VCaP (cell line): ENCODE data around the gene USP28.

Source experiments
- H3K27ac ChIP-seq: fragments of 450-650 bp; 2 replicates; pipeline ENCODE4 v1.5.1; 2017
- TF ChIP-seq, protein P1 (sequence below): fragments of 450-650 bp; conservative IDR thresholded peaks from 2 replicates; pipeline ENCODE4 v1.5.1; 2017; ENCODE audit warnings: mild to moderate bottlenecking, moderate library complexity

USP28 gene

DNA sequence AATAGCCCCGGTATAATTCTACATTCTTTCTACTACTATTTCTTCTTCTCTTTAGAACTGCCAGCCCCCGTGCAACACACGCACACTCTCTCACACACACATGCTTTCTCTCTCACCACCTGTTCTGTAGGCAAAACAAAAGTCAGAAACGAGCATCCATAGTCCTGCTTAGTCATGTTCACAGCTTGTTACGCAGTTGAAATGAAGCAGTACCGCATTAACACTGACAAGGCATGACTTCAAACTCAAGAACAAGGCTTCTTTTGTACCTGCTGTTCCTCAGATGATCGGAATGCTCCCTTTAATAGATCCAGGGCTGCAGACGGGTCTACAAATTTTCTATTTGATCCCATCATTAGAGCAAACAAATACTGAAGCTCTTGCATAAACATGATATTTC lies 42.2 kb downstream of the USP28 start:
- TF ChIP-seq, protein P1, sequence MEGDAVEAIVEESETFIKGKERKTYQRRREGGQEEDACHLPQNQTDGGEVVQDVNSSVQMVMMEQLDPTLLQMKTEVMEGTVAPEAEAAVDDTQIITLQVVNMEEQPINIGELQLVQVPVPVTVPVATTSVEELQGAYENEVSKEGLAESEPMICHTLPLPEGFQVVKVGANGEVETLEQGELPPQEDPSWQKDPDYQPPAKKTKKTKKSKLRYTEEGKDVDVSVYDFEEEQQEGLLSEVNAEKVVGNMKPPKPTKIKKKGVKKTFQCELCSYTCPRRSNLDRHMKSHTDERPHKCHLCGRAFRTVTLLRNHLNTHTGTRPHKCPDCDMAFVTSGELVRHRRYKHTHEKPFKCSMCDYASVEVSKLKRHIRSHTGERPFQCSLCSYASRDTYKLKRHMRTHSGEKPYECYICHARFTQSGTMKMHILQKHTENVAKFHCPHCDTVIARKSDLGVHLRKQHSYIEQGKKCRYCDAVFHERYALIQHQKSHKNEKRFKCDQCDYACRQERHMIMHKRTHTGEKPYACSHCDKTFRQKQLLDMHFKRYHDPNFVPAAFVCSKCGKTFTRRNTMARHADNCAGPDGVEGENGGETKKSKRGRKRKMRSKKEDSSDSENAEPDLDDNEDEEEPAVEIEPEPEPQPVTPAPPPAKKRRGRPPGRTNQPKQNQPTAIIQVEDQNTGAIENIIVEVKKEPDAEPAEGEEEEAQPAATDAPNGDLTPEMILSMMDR, result no peak
- no peak overlapping the region for H3K27ac ChIP-seq

DNA sequence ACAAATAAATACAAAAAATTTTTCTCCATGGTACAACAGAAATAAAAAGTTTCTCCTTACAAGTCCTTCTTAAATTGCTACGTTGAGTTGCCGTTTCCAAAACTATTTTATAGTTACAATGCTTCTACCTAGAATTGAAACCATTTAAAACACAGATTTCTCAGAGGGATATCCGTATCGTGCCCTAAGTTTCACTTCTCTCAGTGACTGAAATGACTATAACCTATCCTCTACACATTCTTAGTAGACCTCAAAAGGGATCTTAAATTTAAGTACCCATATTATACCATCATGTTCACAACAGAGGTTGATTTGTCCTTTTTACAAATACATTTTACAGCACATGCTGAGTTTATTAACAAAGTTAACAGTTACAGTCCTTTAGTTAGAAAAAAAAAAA lies 44.1 kb downstream of the USP28 start:
- TF ChIP-seq, protein P1, result no peak
- no peak overlapping the region for H3K27ac ChIP-seq

DNA sequence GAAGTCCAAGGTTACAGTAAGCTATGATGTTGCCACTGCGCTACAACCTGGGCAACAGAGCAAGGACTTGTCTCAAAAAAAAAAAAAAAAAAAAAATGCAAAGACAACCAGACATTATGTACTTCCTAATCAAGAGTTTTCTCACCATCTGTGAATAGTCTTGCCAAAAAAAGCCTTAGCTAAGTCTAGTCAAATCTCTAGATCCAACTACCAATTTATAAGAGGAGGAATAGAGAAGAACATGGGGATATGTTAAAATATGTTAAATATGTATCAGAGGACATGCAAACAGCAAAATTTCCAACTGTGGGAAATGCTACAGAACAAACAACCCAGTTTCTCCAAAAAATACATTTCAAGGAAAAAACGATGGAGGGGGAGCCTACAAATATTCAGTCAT lies 45.6 kb downstream of the USP28 start:
- H3K27ac ChIP-seq, result no peak overlapping the region
- TF ChIP-seq, protein P1, result no peak

DNA sequence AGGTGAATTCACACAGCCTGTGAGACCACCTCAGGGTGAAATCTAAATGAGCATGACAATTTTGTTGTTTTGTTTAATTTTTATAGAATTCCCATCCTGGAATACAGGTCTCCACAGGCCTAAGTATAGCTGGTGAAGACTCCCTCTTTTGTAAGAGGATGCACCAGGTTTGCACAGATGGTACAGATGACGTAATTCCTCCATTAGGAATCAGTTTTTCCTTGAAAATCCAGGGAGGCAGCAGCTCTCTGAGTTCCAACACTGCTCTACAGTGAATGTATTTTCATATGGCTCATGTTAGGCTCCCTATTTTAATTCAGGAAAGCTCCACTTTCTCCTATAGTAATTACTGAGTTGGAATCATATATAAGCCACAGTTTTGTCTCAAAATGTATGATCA lies 47.2 kb downstream of the USP28 start:
- no peak overlapping the region for H3K27ac ChIP-seq
- TF ChIP-seq, protein P1, result no peak

DNA sequence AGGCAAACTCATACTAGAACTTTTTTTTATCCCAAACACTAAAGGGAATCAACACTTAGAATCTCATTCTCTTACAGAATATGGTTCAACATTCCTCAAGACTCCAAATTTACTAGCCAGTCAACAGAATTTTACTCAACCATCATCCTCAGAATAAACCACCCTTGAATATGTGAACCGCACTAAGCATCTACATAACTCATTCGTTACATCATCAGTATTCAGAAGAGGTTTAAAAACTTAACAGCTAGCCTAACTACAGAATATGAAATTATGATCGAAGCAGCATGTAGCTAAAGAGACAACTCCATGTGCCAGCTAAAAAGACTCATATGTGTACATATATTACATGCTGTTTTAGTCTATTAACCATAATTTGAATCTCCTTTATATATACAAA lies 47.9 kb downstream of the USP28 start:
- TF ChIP-seq, protein P1, result no peak
- no peak overlapping the region for H3K27ac ChIP-seq

DNA sequence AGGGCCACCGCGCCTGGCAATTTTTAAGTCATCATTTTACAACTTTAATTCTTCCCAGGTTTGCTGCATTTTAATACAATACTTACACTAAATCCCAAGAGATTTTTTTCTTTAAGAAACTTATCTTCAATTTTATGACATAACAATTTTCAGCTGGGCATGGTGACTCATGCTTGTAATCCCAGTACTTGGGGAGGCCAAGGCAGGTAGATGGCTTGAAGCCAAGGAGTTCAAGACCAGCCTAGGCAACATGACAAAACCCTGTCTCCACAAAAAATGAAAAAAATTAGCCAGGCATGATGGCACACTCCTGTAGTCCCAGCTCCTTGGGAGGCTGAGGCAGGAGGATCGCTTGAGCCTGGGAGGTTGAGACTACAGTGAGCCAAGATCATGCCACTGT lies 56.9 kb downstream of the USP28 start:
- H3K27ac ChIP-seq, result no peak overlapping the region
- TF ChIP-seq, protein P1, result no peak

DNA sequence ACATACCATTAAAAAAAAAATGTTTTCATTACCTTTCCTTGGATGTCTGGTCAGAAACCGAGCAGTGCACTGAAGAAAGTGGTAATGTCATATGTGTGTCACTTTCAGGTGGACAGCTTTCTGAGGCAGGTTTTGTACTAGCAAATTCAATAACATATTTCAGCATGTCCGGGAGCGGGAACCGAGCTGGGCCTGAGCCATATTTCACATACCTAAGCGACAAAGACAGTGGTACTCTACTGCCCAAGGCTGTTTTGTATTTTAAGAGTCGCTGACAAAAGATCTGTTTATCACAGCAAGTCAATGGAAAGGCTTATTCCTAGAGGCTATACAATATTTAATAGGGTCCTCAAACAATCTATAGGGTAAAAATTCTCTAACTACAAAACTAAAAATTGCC lies 57.7 kb downstream of the USP28 start:
- TF ChIP-seq, protein P1, result no peak
- H3K27ac ChIP-seq, result no peak overlapping the region

DNA sequence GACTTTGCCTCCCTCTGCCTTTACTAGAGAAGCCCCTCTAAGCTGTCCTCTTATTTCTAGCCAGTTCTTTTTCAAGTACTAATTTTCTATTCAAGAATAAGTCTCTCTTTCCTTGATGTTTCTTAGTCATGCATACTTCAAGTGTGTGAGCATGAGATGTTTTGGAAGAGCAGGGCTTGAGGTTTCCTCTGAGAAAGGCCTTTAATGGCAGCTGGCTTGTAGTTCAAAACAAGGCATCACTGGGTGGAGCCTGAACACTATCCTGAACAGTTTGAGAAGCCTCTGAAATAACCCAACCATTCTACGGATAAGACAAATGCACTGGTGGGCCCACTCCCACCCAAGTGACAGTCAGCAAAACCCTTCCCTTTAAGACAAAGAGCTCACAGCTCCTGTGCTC lies 58.2 kb downstream of the USP28 start:
- H3K27ac ChIP-seq, result no peak overlapping the region
- TF ChIP-seq, protein P1, result no peak
